ENCODE measurements around the gene NLGN1.

The NLGN1 gene

DNA sequence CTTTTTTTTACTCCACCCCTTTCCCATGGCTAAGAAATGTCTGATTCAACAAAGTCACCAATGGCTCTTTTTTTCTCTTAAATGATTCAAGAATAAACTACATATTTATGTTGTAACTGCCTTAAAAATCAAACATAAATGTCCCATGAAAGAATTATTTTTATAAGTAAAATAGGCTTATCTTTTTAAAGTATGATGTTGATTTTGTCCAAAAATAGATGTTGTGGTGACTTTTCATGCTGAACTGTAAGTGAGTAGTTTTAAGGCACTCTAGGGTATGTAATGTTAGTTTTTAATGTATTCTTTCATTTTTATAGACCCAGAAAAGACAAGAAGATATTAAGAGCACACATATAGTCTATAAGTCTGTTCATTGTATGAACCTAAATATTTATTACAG, 594.9 kb downstream of the NLGN1 start:
- no peak overlapping the region for H3K4me3 ChIP-seq (ENCODE audit: low read depth, low read length)

DNA sequence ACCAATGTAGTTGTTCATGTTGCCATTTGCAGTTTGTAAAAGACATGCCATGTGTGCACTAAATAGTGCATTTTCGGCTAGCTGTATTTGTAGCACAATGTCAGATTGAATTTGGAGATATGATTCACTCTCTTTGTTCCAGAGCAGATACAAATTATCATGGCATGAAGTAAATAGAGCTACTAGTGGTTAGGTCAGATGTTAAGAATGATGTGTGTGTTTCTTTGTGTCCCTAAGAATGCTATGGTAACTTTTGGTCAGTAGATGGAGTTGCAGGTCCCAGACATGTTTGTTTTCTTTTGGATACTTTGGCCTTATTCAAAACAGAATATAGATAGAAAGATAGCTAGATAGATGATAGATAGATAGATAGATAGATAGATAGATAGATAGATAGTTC, 595.8 kb downstream of the NLGN1 start:
- H3K4me3 ChIP-seq (ENCODE audit: low read depth, low read length): no peak overlapping the region
- TF ChIP-seq, protein P1, sequence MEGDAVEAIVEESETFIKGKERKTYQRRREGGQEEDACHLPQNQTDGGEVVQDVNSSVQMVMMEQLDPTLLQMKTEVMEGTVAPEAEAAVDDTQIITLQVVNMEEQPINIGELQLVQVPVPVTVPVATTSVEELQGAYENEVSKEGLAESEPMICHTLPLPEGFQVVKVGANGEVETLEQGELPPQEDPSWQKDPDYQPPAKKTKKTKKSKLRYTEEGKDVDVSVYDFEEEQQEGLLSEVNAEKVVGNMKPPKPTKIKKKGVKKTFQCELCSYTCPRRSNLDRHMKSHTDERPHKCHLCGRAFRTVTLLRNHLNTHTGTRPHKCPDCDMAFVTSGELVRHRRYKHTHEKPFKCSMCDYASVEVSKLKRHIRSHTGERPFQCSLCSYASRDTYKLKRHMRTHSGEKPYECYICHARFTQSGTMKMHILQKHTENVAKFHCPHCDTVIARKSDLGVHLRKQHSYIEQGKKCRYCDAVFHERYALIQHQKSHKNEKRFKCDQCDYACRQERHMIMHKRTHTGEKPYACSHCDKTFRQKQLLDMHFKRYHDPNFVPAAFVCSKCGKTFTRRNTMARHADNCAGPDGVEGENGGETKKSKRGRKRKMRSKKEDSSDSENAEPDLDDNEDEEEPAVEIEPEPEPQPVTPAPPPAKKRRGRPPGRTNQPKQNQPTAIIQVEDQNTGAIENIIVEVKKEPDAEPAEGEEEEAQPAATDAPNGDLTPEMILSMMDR (IDR thresholded peaks at IDR 0.05; ENCODE audit: insufficient read depth, low read depth, low read length, missing control alignments): peak; percentile 1
- DNase-seq (ENCODE audit: low read depth): peak; percentile 9

More for the DNA sequence above, 594.9 kb downstream of the NLGN1 start:
- no peak for DNase-seq (ENCODE audit: low read depth)
- TF ChIP-seq, protein P1 (IDR thresholded peaks at IDR 0.05; ENCODE audit: insufficient read depth, low read depth, low read length, missing control alignments): no peak

DNA sequence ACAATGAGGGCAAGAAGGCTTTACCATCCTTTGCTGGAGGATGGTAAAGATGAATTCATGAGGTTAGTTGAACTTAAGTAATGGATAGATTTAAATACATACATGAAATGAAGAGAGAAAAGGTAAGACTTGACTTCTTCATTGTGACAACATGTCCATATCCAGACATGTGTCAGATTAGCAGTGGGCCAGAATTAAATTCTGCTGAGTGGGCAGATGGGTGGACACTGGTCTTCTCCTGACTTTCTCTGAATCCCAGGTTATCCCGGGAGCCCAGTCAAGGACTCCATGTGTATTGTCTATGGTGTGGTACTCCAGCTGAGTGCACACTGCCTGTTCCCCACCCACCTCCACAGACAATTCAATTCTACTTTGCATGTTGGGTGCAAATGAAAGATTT, 603.1 kb downstream of the NLGN1 start:
- TF ChIP-seq, protein P1 (IDR thresholded peaks at IDR 0.05; ENCODE audit: insufficient read depth, low read depth, low read length, missing control alignments): no peak
- no peak for DNase-seq (ENCODE audit: low read depth)
- no peak overlapping the region for H3K4me3 ChIP-seq (ENCODE audit: low read depth, low read length)

DNA sequence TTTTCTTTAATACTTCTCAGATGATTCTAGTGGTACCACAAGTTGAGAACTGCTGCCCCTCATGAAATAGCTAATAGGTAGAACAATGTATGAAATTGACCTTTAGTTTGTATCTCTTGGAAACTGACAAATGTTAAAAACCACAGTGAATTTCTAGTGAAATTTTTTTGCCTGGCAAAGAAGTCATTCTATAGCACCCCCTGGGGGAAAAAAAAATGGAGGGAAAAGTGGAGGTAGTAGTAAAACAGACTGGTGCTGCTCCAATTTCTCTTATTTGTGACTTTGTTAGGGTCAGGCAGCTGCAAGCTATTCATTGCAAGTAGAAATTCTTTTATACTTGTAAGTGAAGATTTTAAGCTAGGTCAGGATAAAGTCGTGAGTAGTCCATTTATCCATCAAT, 605.0 kb downstream of the NLGN1 start:
- TF ChIP-seq, protein P1 (IDR thresholded peaks at IDR 0.05; ENCODE audit: insufficient read depth, low read depth, low read length, missing control alignments): no peak
- H3K4me3 ChIP-seq (ENCODE audit: low read depth, low read length): no peak overlapping the region
- no peak for DNase-seq (ENCODE audit: low read depth)

DNA sequence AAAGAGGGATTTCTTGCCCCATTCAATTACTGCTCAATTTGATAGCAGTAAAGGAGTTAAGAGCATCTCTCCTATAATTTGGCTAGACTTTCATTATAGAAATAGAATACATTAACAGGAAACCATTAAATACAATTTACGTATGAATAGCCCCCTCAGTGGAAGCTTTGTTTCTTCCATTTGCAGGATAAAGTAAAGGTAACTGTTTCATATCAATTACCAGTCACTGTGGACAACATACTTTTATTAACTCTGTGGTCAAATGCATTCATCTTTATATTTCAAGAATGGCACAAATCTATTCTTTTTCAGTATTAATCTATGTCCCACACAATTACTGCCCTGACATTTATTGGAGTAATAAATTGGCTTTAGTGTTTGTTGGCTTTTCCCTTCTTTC, 613.4 kb downstream of the NLGN1 start:
- TF ChIP-seq, protein P1 (IDR thresholded peaks at IDR 0.05; ENCODE audit: insufficient read depth, low read depth, low read length, missing control alignments): no peak
- no peak for DNase-seq (ENCODE audit: low read depth)

DNA sequence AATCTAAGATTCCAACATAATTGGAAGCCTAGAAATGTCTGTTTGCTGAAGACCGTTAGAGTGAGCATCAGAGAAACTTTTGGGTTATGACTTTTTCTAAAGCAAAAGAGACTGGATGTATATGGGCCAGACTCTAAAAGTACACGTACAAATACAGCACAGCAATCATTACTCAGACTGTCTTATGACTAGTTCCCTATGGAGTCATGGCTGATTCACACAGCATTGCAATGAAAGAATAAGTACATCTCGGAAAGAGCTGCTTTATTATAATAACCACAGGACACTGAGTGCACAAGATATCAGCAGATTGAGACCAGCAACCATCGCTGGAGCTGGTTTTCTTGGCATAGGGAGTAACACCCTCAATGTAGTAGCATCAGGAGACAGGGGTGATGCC, 618.6 kb downstream of the NLGN1 start:
- DNase-seq (ENCODE audit: low read depth): no peak
- TF ChIP-seq, protein P1 (IDR thresholded peaks at IDR 0.05; ENCODE audit: insufficient read depth, low read depth, low read length, missing control alignments): no peak
- no peak overlapping the region for H3K4me3 ChIP-seq (ENCODE audit: low read depth, low read length)

More for the DNA sequence above, 613.4 kb downstream of the NLGN1 start:
- H3K4me3 ChIP-seq (ENCODE audit: low read depth, low read length): no peak overlapping the region

DNA sequence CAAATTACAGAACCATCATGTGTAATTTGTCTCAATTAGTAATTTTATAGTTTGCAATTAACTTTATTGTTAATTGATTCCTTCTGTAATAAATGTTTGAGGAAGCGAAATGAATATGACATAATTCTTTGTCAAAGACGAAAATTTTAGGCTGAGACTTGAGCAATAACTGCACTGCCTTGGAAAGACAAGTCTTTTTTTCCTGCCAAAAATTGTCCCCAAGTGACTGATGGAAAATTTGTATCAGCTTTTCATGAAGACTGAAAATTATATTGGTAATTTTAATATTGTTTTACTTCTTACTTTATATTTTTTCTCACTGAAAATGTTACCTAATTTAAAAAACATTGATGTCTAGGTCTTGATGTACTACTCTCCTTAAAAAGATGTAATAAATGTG, 622.6 kb downstream of the NLGN1 start:
- DNase-seq (ENCODE audit: low read depth): no peak
- TF ChIP-seq, protein P1 (IDR thresholded peaks at IDR 0.05; ENCODE audit: insufficient read depth, low read depth, low read length, missing control alignments): no peak
- H3K4me3 ChIP-seq (ENCODE audit: low read depth, low read length): no peak overlapping the region

Data from GM12865 (cell line).